Nephron progenitor cell (in vitro differentiated cells): Measurements from ENCODE around the gene PRPH.

Experiments
- DNase-seq: peaks from one replicate; pipeline ENCODE4 v3.0.0; 2021
- H3K27ac Mint-ChIP-seq: 2 replicates; pipeline ENCODE4 v1.8.0; 2021; ENCODE audit warnings: mild to moderate bottlenecking, moderate library complexity, mixed read lengths
- H3K27me3 Mint-ChIP-seq: 2 replicates; pipeline ENCODE4 v1.8.0; 2021; ENCODE audit warnings: mild to moderate bottlenecking, low read depth, mixed read lengths; ENCODE audit not compliant: poor library complexity
- H3K36me3 Mint-ChIP-seq: 2 replicates; pipeline ENCODE4 v1.8.0; 2021; ENCODE audit warnings: low read depth, mixed read lengths
- H3K4me1 Mint-ChIP-seq: 2 replicates; pipeline ENCODE4 v1.8.0; 2021; ENCODE audit warnings: mixed read lengths
- H3K4me3 Mint-ChIP-seq: 2 replicates; pipeline ENCODE4 v1.8.0; 2021; ENCODE audit warnings: mild to moderate bottlenecking, moderate library complexity, mixed read lengths
- H3K9me3 Mint-ChIP-seq: 2 replicates; pipeline ENCODE4 v1.8.0; 2021; ENCODE audit warnings: mild to moderate bottlenecking, moderate library complexity, mixed read lengths
- CTCF ChIP-seq: fragments of 200-600 bp; sonication (generic); IDR thresholded peaks from 2 replicates; pipeline ENCODE4 v1.5.0; 2021; ENCODE audit warnings: antibody characterized with exemption

PRPH gene

GRCh38 chr12:49283541-49284429, 11.2 kb upstream of the PRPH start:
- no peaks in the 10 kb centered on the region for H3K36me3 Mint-ChIP-seq
- H3K4me3 Mint-ChIP-seq = no peak overlapping the region
- no peak for DNase-seq
- peaks cover 29% of the 10 kb centered on the region for H3K27me3 Mint-ChIP-seq
- H3K9me3 Mint-ChIP-seq = peaks cover 8% of the 10 kb centered on the region
- H3K4me1 Mint-ChIP-seq = peaks cover 29% of the 10 kb centered on the region
- TF ChIP-seq CTCF = no peak
- H3K27ac Mint-ChIP-seq = no peak overlapping the region

GRCh38 chr12:49284672-49285071, 10.3 kb upstream of the PRPH start:
- TF ChIP-seq CTCF = no peak
- Mint-ChIP-seq H3K4me3 (no peak overlapping the region), H3K9me3 (peaks cover 5% of the 10 kb centered on the region), H3K4me1 (peaks cover 26% of the 10 kb centered on the region), H3K36me3 (no peaks in the 10 kb centered on the region), H3K27me3 (peaks cover 37% of the 10 kb centered on the region), H3K27ac (no peak overlapping the region)
- no peak for DNase-seq

- TF ChIP-seq CTCF = no peak
- Mint-ChIP-seq H3K4me3 (no peak overlapping the region), H3K4me1 (peaks cover 14% of the 10 kb centered on the region), H3K36me3 (no peaks in the 10 kb centered on the region), H3K9me3 (peaks cover 5% of the 10 kb centered on the region), H3K27me3 (peaks cover 61% of the 10 kb centered on the region), H3K27ac (no peak overlapping the region)
- DNase-seq = no peak
These were observed 7.1 kb upstream of the PRPH start for GRCh38 chr12:49287876-49288275.

- peaks cover 5% of the 10 kb centered on the region for H3K9me3 Mint-ChIP-seq
- peak; percentile 67 for DNase-seq
- no peak overlapping the region for H3K4me3 Mint-ChIP-seq
- H3K4me1 Mint-ChIP-seq = peaks cover 19% of the 10 kb centered on the region
- peaks cover 67% of the 10 kb centered on the region for H3K27me3 Mint-ChIP-seq
- no peak overlapping the region for H3K27ac Mint-ChIP-seq
- no peaks in the 10 kb centered on the region for H3K36me3 Mint-ChIP-seq
- peak; percentile 79 for TF ChIP-seq CTCF
These were observed 6.5 kb upstream of the PRPH start for GRCh38 chr12:49288412-49288853.

- DNase-seq = no peak
- H3K36me3 Mint-ChIP-seq = no peaks in the 10 kb centered on the region
- no peak overlapping the region for H3K4me3 Mint-ChIP-seq
- H3K9me3 Mint-ChIP-seq = peaks cover 5% of the 10 kb centered on the region
- H3K27me3 Mint-ChIP-seq = peaks cover 73% of the 10 kb centered on the region
- H3K4me1 Mint-ChIP-seq = peaks cover 25% of the 10 kb centered on the region
- peak overlapping the region; percentile 28 for H3K27ac Mint-ChIP-seq
- TF ChIP-seq CTCF = no peak
These were observed 5.9 kb upstream of the PRPH start for GRCh38 chr12:49288922-49289555.
